ENCODE data around the gene MAML1. TPM values are rescaled to one million over a fixed set of nuclear protein-coding genes. Genes with fewer than 3 reads are reported as not detected.
A peak's percentile ranks its signal among the peaks of the same experiment; 100 is the strongest.
"Not testable (repeated sequence)": the region's sequence is repeated elsewhere in the genome, so short reads cannot be mapped to it uniquely, and the experiment has no call there.

MAML1 gene, protein sequence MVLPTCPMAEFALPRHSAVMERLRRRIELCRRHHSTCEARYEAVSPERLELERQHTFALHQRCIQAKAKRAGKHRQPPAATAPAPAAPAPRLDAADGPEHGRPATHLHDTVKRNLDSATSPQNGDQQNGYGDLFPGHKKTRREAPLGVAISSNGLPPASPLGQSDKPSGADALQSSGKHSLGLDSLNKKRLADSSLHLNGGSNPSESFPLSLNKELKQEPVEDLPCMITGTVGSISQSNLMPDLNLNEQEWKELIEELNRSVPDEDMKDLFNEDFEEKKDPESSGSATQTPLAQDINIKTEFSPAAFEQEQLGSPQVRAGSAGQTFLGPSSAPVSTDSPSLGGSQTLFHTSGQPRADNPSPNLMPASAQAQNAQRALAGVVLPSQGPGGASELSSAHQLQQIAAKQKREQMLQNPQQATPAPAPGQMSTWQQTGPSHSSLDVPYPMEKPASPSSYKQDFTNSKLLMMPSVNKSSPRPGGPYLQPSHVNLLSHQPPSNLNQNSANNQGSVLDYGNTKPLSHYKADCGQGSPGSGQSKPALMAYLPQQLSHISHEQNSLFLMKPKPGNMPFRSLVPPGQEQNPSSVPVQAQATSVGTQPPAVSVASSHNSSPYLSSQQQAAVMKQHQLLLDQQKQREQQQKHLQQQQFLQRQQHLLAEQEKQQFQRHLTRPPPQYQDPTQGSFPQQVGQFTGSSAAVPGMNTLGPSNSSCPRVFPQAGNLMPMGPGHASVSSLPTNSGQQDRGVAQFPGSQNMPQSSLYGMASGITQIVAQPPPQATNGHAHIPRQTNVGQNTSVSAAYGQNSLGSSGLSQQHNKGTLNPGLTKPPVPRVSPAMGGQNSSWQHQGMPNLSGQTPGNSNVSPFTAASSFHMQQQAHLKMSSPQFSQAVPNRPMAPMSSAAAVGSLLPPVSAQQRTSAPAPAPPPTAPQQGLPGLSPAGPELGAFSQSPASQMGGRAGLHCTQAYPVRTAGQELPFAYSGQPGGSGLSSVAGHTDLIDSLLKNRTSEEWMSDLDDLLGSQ
- 57.6 and 59.1 TPM in 2 replicates for total RNA-seq
- long read RNA-seq, partial matches to known transcripts, result 0 of 8 reads
- long read RNA-seq, other reads (novel, unspliced or antisense), result 8 of 8 reads

DNA sequence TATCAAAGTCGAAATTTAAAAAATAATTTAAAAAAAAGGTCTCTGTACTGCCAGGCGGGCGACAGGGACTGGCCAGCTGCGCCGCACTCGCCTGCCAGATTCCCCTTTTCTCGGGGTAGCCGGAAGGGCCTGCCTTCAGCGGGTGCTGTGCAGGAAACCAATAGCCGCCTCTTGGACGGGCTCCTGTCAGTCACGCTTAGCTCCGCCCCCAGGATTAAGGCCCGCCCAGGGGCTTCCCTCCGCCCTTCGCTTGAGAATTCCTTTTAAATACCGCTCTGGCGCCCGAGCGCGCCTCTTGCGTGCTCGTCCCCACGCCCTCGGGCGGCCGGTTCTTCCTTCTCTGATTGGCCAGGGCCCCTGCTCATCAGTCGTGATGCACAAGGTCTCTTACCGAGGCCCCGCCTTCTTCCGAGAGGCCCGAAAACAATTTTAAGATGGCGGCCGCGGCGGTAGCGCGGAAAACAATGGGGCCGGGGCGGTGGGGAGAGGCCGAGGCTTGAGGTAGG lies at the start of gene MAML1:
TSS of gene MAML1 (plus strand) at position 411 of the 506 bp plus-strand sequence. CDS start 291 bp downstream, outside the sequence.
- Mint-ChIP-seq H3K4me3 (peak within 1 kb of the TSS; percentile 99), H3K27me3 (ENCODE audit: low read depth) (peaks cover 3% of the 10 kb centered on the region), H3K27ac (ENCODE audit: unreplicated experiment) (peak within 1 kb of the TSS; percentile 97), H3K36me3 (ENCODE audit: low read depth) (peaks cover 10% of the 10 kb centered on the region), H3K9me3 (no peaks in the 10 kb centered on the region), H3K4me1 (peaks cover 28% of the 10 kb centered on the region)
- TF ChIP-seq, protein P1, sequence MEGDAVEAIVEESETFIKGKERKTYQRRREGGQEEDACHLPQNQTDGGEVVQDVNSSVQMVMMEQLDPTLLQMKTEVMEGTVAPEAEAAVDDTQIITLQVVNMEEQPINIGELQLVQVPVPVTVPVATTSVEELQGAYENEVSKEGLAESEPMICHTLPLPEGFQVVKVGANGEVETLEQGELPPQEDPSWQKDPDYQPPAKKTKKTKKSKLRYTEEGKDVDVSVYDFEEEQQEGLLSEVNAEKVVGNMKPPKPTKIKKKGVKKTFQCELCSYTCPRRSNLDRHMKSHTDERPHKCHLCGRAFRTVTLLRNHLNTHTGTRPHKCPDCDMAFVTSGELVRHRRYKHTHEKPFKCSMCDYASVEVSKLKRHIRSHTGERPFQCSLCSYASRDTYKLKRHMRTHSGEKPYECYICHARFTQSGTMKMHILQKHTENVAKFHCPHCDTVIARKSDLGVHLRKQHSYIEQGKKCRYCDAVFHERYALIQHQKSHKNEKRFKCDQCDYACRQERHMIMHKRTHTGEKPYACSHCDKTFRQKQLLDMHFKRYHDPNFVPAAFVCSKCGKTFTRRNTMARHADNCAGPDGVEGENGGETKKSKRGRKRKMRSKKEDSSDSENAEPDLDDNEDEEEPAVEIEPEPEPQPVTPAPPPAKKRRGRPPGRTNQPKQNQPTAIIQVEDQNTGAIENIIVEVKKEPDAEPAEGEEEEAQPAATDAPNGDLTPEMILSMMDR (conservative IDR thresholded peaks at IDR 0.05), result no peak
- peak; percentile 99 for DNase-seq (ENCODE audit: low read depth, low spot score)

DNA sequence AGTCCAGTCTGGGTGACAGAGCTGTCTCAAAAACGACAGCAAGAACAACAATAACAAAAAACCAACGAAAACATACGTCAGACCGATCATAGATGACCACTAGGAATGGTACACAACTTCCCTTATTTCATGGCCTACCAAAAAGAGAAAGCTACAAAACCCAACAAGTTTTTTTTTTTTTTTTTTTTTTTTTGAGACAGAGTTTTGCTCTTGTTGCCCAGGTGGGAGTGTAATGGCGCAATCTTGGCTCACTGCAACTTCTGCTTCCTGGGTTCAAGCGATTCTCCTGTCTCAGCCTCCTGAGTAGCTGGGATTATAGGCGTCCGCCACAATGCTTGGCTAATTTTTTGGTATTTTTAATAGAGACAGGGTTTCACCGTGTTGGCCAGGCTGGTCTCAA lies 43.4 kb upstream of the MAML1 start:
- not testable (repeated sequence) for H3K4me3 Mint-ChIP-seq; H3K27ac Mint-ChIP-seq (ENCODE audit: unreplicated experiment); H3K4me1 Mint-ChIP-seq; DNase-seq (ENCODE audit: low read depth, low spot score); H3K27me3 Mint-ChIP-seq (ENCODE audit: low read depth); H3K36me3 Mint-ChIP-seq (ENCODE audit: low read depth); H3K9me3 Mint-ChIP-seq

DNA sequence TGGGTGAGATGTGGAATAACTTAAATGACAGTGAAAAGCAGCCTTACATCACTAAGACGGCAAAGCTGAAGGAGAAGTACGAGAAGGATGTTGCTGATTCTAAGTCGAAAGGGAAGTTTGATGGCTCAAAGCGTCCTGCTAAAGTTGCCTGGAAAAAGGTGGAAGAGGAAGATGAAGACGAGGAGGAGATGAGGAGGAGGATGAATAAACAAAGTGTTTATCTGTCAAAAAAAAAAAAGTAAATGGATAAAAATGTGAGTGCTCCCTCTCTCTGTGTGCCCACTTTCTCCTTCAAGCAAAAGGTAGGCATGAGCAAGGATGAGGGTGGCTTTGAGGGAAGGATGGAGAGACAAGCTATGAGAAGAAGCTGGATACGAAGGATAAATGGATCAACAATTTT lies 38.1 kb upstream of the MAML1 start:
- no peak overlapping the region for H3K27ac Mint-ChIP-seq (ENCODE audit: unreplicated experiment)

DNA sequence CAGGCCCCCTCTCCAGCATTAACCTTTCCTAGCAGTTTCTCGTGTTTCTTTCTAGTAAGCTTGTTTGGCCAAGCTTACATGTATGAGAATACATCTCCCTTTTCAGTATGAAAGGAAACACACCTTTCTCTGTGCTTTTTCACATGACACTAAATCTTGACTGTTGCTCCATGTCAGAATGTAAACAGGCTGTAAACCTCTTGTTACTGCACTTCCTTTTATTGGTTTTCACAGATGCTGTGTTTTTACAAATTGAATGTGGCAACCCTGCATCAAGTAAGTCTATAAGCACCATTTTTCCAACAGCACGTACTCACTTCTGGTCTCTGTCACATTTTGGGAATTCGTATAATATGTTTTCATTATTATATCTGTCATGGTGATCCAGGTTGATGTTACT lies 36.0 kb upstream of the MAML1 start:
- Mint-ChIP-seq H3K4me1 (peaks cover 29% of the 10 kb centered on the region), H3K27ac (ENCODE audit: unreplicated experiment) (no peak overlapping the region), H3K27me3 (ENCODE audit: low read depth) (no peaks in the 10 kb centered on the region), H3K4me3 (peak overlapping the region; percentile 100), H3K9me3 (no peaks in the 10 kb centered on the region), H3K36me3 (ENCODE audit: low read depth) (no peaks in the 10 kb centered on the region)
- DNase-seq (ENCODE audit: low read depth, low spot score), result no peak
- TF ChIP-seq, protein P1 (conservative IDR thresholded peaks at IDR 0.05), result no peak

More for the DNA sequence above, 38.1 kb upstream of the MAML1 start:
- Mint-ChIP-seq H3K4me1 (peaks cover 18% of the 10 kb centered on the region), H3K4me3 (peak overlapping the region; percentile 9), H3K9me3 (no peaks in the 10 kb centered on the region), H3K27me3 (ENCODE audit: low read depth) (no peaks in the 10 kb centered on the region), H3K36me3 (ENCODE audit: low read depth) (no peaks in the 10 kb centered on the region)
- TF ChIP-seq, protein P1 (conservative IDR thresholded peaks at IDR 0.05), result no peak
- no peak for DNase-seq (ENCODE audit: low read depth, low spot score)

DNA sequence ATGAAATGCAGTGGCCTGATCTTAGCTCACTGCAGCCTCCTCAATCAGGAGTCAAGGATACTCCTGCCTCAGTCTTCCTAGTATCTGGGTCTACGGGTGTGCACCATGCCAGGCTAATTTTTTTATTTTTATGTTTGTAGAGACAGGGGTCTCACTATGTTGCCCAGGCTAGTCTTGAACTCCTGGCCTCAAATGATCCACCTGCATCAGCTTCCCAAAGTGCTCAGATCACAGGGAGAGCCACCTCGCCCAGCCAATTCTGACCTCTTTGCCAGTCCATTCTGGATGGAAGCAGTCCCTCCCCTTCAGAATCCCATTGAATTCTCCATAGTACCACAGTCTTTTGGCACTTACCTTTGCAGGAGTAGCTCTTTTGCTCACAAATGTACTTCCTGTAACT lies 35.5 kb upstream of the MAML1 start:
- Mint-ChIP-seq H3K27me3 (ENCODE audit: low read depth) (no peaks in the 10 kb centered on the region), H3K27ac (ENCODE audit: unreplicated experiment) (no peak overlapping the region), H3K4me1 (peaks cover 30% of the 10 kb centered on the region), H3K36me3 (ENCODE audit: low read depth) (no peaks in the 10 kb centered on the region), H3K9me3 (no peaks in the 10 kb centered on the region), H3K4me3 (peak overlapping the region; percentile 100)
- TF ChIP-seq, protein P1 (conservative IDR thresholded peaks at IDR 0.05), result no peak
- DNase-seq (ENCODE audit: low read depth, low spot score), result no peak

DNA sequence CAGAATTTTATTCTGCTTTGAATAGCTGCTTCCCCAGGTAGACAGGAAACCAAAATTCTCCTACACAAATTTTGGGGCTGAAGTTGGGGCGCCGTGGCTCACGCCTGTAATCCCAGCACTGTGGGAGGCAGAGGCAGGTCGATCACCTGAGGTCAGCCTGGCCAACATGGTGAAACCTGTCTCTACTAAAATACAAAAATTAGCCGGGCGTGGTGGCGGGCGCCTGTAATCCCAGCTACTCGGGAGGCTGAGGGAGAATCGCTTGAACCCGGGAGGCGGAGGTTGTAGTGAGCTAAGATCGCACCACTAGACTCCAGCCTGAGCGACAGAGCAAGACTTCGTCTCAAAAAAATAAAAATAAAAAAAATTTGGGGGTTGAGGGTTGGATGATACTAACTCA lies 35.1 kb upstream of the MAML1 start:
- H3K27ac Mint-ChIP-seq (ENCODE audit: unreplicated experiment); DNase-seq (ENCODE audit: low read depth, low spot score); H3K27me3 Mint-ChIP-seq (ENCODE audit: low read depth); H3K36me3 Mint-ChIP-seq (ENCODE audit: low read depth); H3K9me3 Mint-ChIP-seq: not testable (repeated sequence)
- peak overlapping the region; percentile 100 for H3K4me3 Mint-ChIP-seq
- H3K4me1 Mint-ChIP-seq, result peaks cover 35% of the 10 kb centered on the region
